HepG2 (cell line): ENCODE results near the gene SNRNP200. TPM values are rescaled to one million over a fixed set of nuclear protein-coding genes. Genes with fewer than 3 reads are reported as not detected.
A peak's percentile ranks its signal among the peaks of the same experiment; 100 is the strongest.

Experiments
- BRF2 ChIP-seq: sonication (generic); formaldehyde crosslinking; IDR thresholded peaks from 2 replicates; pipeline ENCODE4 v1.8.1; 2022; ENCODE audit warnings: mild to moderate bottlenecking, missing genetic modification reagents
- CEBPZ ChIP-seq: IDR thresholded peaks from 2 replicates; pipeline ENCODE4 v1.6.1; 2012; ENCODE audit warnings: low read length, improper control_type of control experiment
- FOXK2 ChIP-seq: fragments of 450-650 bp; IDR thresholded peaks from 2 replicates; pipeline ENCODE4 v1.6.1; 2016
- GATAD1 ChIP-seq: IDR thresholded peaks from 2 replicates; pipeline ENCODE4 v1.6.1; 2016; ENCODE audit warnings: missing genetic modification reagents, missing compliant biosample characterization
- HMG20B ChIP-seq: conservative IDR thresholded peaks from 2 replicates; pipeline ENCODE4 v1.6.1; 2016; ENCODE audit warnings: missing genetic modification reagents, missing compliant biosample characterization
- JDP2 ChIP-seq: sonication (generic); formaldehyde crosslinking; IDR thresholded peaks from 2 replicates; pipeline ENCODE4 v1.8.1; 2022; ENCODE audit warnings: missing genetic modification reagents, borderline replicate concordance
- KDM1A ChIP-seq: IDR thresholded peaks from 2 replicates; pipeline ENCODE4 v1.6.1; 2016; ENCODE audit warnings: missing compliant biosample characterization
- KDM2A ChIP-seq: sonication (generic); formaldehyde crosslinking; IDR thresholded peaks from 2 replicates; pipeline ENCODE4 v1.4.0; 2020; ENCODE audit warnings: low read depth, missing genetic modification reagents, borderline replicate concordance
- MAF1 ChIP-seq: sonication (generic); formaldehyde crosslinking; IDR thresholded peaks from 2 replicates; pipeline ENCODE4 v1.5.0; 2020; ENCODE audit warnings: missing genetic modification reagents, borderline replicate concordance
- MBNL3 ChIP-seq: fragments of 250-450 bp; sonication (Bioruptor Pico); conservative IDR thresholded peaks from 2 replicates; pipeline ENCODE4 v1.8.0; 2022; ENCODE audit warnings: mild to moderate bottlenecking, inconsistent platforms
- REXO4 ChIP-seq: sonication (generic); formaldehyde crosslinking; IDR thresholded peaks from 2 replicates; pipeline ENCODE4 v1.8.0; 2022; ENCODE audit warnings: missing genetic modification reagents, mild to moderate bottlenecking, borderline replicate concordance
- STAT5B ChIP-seq: sonication (generic); formaldehyde crosslinking; IDR thresholded peaks from 2 replicates; pipeline ENCODE4 v1.4.0; 2020; ENCODE audit warnings: missing genetic modification reagents
- TRIM24 ChIP-seq: sonication (generic); formaldehyde crosslinking; IDR thresholded peaks from 2 replicates; pipeline ENCODE4 v1.8.0; 2022; ENCODE audit warnings: mild to moderate bottlenecking, missing genetic modification reagents
- XBP1 ChIP-seq: sonication (generic); formaldehyde crosslinking; IDR thresholded peaks from 2 replicates; pipeline ENCODE4 v1.5.0; 2020; ENCODE audit warnings: missing genetic modification reagents
- ZC3H13 ChIP-seq: sonication (generic); formaldehyde crosslinking; IDR thresholded peaks from 2 replicates; pipeline ENCODE4 v1.8.1; 2023; ENCODE audit warnings: mild to moderate bottlenecking, missing genetic modification reagents, moderate library complexity
- ZMYM2 ChIP-seq: sonication (generic); formaldehyde crosslinking; IDR thresholded peaks from 2 replicates; pipeline ENCODE4 v1.8.0; 2022; ENCODE audit warnings: mild to moderate bottlenecking, missing genetic modification reagents
- ZNF234 ChIP-seq: sonication (generic); formaldehyde crosslinking; conservative IDR thresholded peaks from 2 replicates; pipeline ENCODE4 v1.5.1; 2020; ENCODE audit warnings: mild to moderate bottlenecking, missing genetic modification reagents
- ZNF317 ChIP-seq: sonication (generic); formaldehyde crosslinking; IDR thresholded peaks from 2 replicates; pipeline ENCODE4 v1.5.0; 2020; ENCODE audit warnings: mild to moderate bottlenecking, missing genetic modification reagents
- ZNF431 ChIP-seq: sonication (generic); formaldehyde crosslinking; IDR thresholded peaks from 2 replicates; pipeline ENCODE4 v1.9.0; 2022; ENCODE audit warnings: missing genetic modification reagents, low read depth, mild to moderate bottlenecking, borderline replicate concordance
- ZNF503 ChIP-seq: sonication (generic); formaldehyde crosslinking; IDR thresholded peaks from 2 replicates; pipeline ENCODE4 v1.4.0; 2020; ENCODE audit warnings: missing genetic modification reagents
- ZNF710 ChIP-seq: sonication (generic); formaldehyde crosslinking; IDR thresholded peaks from 2 replicates; pipeline ENCODE4 v1.5.0; 2020; ENCODE audit warnings: mild to moderate bottlenecking, missing genetic modification reagents, borderline replicate concordance
- polyA plus RNA-seq, 8 experiments: library from polyadenylated mRNA; depleted of rRNA in 3 of 8; stranded (reverse) in 7 of 8; unstranded in 1 of 8; fragments of >200 nt; fragmentation: Illumina TruSeq in 4 of 8; extraction: Trizol in 4 of 8; gene quantifications; 2 replicates each; pipeline versions ENCODE4 v1.2.1 to v1.2.3, GENCODE V29; 2011 to 2016; ENCODE audit warnings: low read depth in 4 of 8, missing spikeins in 1 of 8, mixed read lengths in 1 of 8; ENCODE audit not compliant: insufficient read depth in 1 of 8
- total RNA-seq, 5 experiments: library from RNA; depleted of rRNA; stranded (reverse); fragments of >200 nt; fragmentation: Illumina TruSeq; extraction: Trizol; gene quantifications; 2 replicates each; pipeline ENCODE4 v1.2.3, GENCODE V29; 2016; ENCODE audit warnings: low read depth in 1 of 5

Gene SNRNP200
- total and polyA plus RNA-seq, 2 of the 13 experiments (the other 11 are each of a cell fraction or from before 2014, with no cell fraction given), result 99.0 to 232 TPM

GRCh38 chr2:96305091-96305978 is at the start of gene SNRNP200 (continued):
- TF ChIP-seq CEBPZ (no peak), ZC3H13 (no peak; the same call in 1 of the 2 replicates), KDM2A (peak; percentile 97), BRF2 (peak; percentile 80), GATAD1 (peak; percentile 99), ZNF234 (CRISPR knock-in tag) (no peak; the same call in 1 of the 2 replicates), STAT5B (no peak), REXO4 (no peak), XBP1 (CRISPR knock-in tag) (peak; percentile 94), ZMYM2 (CRISPR knock-in tag) (no peak), MBNL3 (CRISPR knock-in tag) (no peak), ZNF317 (CRISPR knock-in tag) (peak; percentile 88), ZNF431 (CRISPR knock-in tag) (no peak), FOXK2 (peak; percentile 42; the same call in 1 of the 2 replicates), JDP2 (CRISPR knock-in tag) (no peak), ZNF710 (CRISPR knock-in tag) (peak; percentile 92; the same call in 1 of the 2 replicates), MAF1 (CRISPR knock-in tag) (peak; percentile 96), ZNF503 (CRISPR knock-in tag) (peak; percentile 86), KDM1A (CRISPR knock-in tag) (no peak), TRIM24 (no peak), HMG20B (CRISPR knock-in tag) (peak; percentile 53; the same call in 1 of the 2 replicates)
